Heart right ventricle (tissue), 16 donors: ENCODE data around the gene CD99L2. TPM values are rescaled to one million over a fixed set of nuclear protein-coding genes. Genes with fewer than 3 reads are reported as not detected.

Experiments
- ATAC-seq, 8 donors: fragments of 200-7000 bp; cut with Tn5 transposase; one replicate each; pipeline ENCODE4 v1.9.1; 2020; ENCODE audit warnings: mild to moderate bottlenecking in 8 of 8, moderate library complexity in 8 of 8, moderate number of reproducible peaks in 1 of 8
- DNase-seq, 2 donors: peaks; one replicate each; pipeline ENCODE4 v3.0.0-alpha.2; 2020
- H3K27ac ChIP-seq, 10 donors: fragments of 200-600 bp; sonication (generic) in 2 of 10; one replicate each; pipeline versions ENCODE4 v1.5.0 to v1.8.0; 2020 to 2022; ENCODE audit warnings: mild to moderate bottlenecking in 3 of 10
- H3K27me3 ChIP-seq, 7 donors: fragments of 200-600 bp; one replicate each; pipeline ENCODE4 v1.8.0; 2021 to 2022; ENCODE audit warnings: mild to moderate bottlenecking in 2 of 7
- H3K36me3 ChIP-seq, 9 donors: fragments of 200-600 bp; sonication (generic) in 1 of 9; one replicate each; pipeline versions ENCODE4 v1.5.0 to v1.8.0; 2020 to 2022; ENCODE audit warnings: mild to moderate bottlenecking in 2 of 9
- H3K4me1 ChIP-seq, 9 donors: fragments of 200-600 bp; sonication (generic) in 1 of 9; one replicate each; pipeline versions ENCODE4 v1.5.0 to v1.8.0; 2020 to 2022; ENCODE audit warnings: mild to moderate bottlenecking in 4 of 9
- H3K4me3 ChIP-seq, 10 donors: fragments of 200-600 bp; sonication (generic) in 2 of 10; one replicate each; pipeline versions ENCODE4 v1.5.0 to v1.8.0; 2020 to 2022; ENCODE audit warnings: mild to moderate bottlenecking in 7 of 10, moderate library complexity in 2 of 10
- H3K9me3 ChIP-seq, 11 donors: fragments of 200-600 bp in 10 of 11; sonication (generic) in 2 of 11; one replicate each; pipeline versions ENCODE4 v1.5.0 to v1.8.0; 2013 to 2022; ENCODE audit warnings: mild to moderate bottlenecking in 2 of 11, control low read depth in 1 of 11, moderate library complexity in 1 of 11
- WGBS, 2 donors: extraction: QIAGEN DNeasy Blood & Tissue Kit; methylation state at CpG; one replicate each; pipeline ENCODE4 v1.1.7; 2013; ENCODE audit warnings: inconsistent platforms in 1 of 2; 5-methylcytosine and 5-hydroxymethylcytosine counted together
- intact Hi-C, 10 donors: fragments of 100-400 bp; cut with DNase I; formaldehyde crosslinking; loops; one replicate each; pipeline versions ENCODE4 v1.11.1 to v1.14.2; 2022
- polyA plus RNA-seq, 2 donors: library from polyadenylated mRNA; stranded (reverse); fragments of 200-250 nt; gene quantifications; one replicate each; pipeline ENCODE4 v1.2.3, GENCODE V29; 2013
- total RNA-seq, 10 donors: library from RNA; stranded (reverse); fragmentation: NEBNext Ultra II Directional in 3 of 10; extraction: Animal tissue kit (Norgen Biotek cat#: 25700) in 3 of 10; gene quantifications; one replicate each; pipeline versions ENCODE4 v1.2.1 to v1.2.4, GENCODE V29; 2021 to 2023
- TF ChIP-seq, protein P1 (sequence below), 9 donors: fragments of 200-600 bp; sonication (generic) in 2 of 9; IDR thresholded peaks; one replicate each; pipeline versions ENCODE4 v1.5.0 to v1.8.0; 2021 to 2022; ENCODE audit warnings: antibody characterized with exemption in 9 of 9, mild to moderate bottlenecking in 5 of 9, moderate library complexity in 1 of 9
- donor health status: Arrhythmogenic right ventricular cardiomyopathy.
- donor health status: ischemic (EF 13 %, LVEDD 7.1; RV severe dilation, severe dysfunction).
- donor health status: healthy with polysubstance abuse.
- donor health status: DM: no; HTN: yes; CAD: no.
- donor health status: DM: no; HTN: no; CAD: no.
- donor health status: ischemic (EF 25% LVEDD 6.9; RV normal size, moderate dysfunction).
- donor health status: ischemic (EF 25% LVEDD 5.7; RV mildly dilated, moderate dysfunction).
- donor health status: healthy.
- donor health status: DM: yes; HTN: yes; CAD: no.
- donor health status: Ischemic cardiomyopathy.
- donor health status: ischemic (EF 35%, LVEDD 5.7; RV mildly dilated, moderate dysfunction).
- donor health status: nonischemic (EF 11% LVEDD 7.7; RV severe dilation, severe dysfunction).
- donor health status: DM: yes; HTN: yes; CAD: no.
- donor health status: PGD.
- donor health status: ischemic (EF 29% LVEDD 5.4; RV normal size, mild dysfunction).
- donor health status: nonischemic (EF 23%, LVEDD 6.1; RV moderate dilation, normal function).

Gene CD99L2
- total and polyA plus RNA-seq, 12 donors, result 32.6 to 122 (median 78.8) TPM

DNA sequence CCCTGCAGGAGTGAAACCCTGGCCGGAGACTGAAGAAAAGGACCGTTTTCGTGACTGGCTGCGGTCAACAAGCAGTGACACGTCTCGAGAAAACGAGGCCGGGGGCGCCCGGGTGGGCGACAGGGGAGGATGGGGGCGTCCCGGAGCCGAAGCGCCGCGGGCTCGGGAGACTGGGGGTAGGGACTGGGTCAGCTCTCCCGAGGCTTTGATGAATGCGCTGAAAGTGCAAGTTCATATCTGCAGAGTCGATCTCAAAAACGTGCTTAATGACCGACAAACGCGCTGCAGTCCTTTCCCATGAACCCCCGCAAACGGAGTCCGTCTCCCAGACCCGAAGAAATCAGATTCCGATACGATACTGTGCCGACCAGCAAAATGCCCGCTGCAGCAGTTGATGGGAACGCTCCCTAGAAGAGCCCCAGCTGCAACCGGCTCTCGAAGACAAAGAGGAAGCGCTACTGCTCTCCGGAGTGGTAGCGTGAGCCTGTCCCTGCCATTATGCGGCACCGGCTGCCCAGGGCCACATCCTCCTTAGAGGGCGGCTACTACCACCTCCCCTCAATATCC lies 806 bp upstream of the CD99L2 start:
- peak; percentile 7 to 37 for DNase-seq

DNA sequence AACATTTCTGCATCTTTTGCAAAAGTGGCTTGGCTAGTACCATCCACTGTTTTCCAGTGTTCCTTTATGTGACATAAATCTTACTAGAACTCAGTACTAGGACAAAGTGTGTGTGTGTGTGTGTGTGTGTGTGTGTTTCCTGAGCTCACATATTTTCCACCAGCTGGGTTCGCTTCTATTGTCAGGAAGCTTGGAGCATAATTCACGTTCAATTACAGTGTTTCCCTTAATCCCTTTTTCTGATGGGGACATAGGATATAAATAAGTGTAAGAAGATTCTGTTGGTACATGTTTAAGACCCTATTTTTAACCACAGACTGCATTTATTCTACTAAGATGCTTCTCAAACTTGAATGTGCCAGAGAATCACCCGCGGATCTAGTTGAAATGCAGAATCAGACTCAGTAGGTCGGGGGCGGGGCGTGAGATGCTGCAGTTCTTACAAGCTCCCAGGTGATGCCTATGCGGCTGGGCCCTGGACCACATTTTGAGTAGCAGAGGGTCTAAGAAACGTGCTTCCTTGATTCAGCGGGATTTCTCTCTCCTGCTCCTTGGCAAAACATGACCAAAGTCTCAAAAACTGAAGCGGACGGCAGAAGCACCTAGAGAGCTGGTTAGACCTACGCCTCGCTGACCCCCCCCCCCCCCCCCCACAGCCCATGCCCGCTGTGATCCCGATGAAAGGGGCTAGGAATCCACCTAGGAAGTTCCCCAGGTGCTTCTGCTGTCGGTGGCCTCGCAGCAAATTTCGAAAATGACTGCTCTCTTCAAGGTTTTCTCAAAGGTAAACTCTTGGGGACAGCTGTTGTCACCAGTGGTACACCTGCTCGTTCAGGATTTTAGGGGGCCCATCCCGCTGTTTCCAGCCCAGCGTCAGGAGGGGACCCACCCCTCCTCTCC lies 797 bp downstream of the CD99L2 start:
- TF ChIP-seq, protein P1, sequence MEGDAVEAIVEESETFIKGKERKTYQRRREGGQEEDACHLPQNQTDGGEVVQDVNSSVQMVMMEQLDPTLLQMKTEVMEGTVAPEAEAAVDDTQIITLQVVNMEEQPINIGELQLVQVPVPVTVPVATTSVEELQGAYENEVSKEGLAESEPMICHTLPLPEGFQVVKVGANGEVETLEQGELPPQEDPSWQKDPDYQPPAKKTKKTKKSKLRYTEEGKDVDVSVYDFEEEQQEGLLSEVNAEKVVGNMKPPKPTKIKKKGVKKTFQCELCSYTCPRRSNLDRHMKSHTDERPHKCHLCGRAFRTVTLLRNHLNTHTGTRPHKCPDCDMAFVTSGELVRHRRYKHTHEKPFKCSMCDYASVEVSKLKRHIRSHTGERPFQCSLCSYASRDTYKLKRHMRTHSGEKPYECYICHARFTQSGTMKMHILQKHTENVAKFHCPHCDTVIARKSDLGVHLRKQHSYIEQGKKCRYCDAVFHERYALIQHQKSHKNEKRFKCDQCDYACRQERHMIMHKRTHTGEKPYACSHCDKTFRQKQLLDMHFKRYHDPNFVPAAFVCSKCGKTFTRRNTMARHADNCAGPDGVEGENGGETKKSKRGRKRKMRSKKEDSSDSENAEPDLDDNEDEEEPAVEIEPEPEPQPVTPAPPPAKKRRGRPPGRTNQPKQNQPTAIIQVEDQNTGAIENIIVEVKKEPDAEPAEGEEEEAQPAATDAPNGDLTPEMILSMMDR (IDR thresholded peaks at IDR 0.05), result no peak
- intact Hi-C loops, result loop anchor here in 2 of 10 donors (2.0 to 10.0 kb wide), 2 partner anchors 63 to 125 kb away; no protein-coding TSS in a partner anchor

More for the DNA sequence above, 806 bp upstream of the CD99L2 start:
- H3K27ac ChIP-seq, result peak overlapping the region; percentile 40 to 89 (median 82)
- peaks cover 0 to 12% (median 0%) of the 10 kb centered on the region in 9 donors for H3K4me1 ChIP-seq
- intact Hi-C loops, result loop anchor here in 2 of 10 donors (2.0 to 10.0 kb wide), 2 partner anchors 64 to 126 kb away; no protein-coding TSS in a partner anchor
- ATAC-seq, result peak; percentile 21 to 63 (median 54)
- H3K27me3 ChIP-seq, result no peaks in the 10 kb centered on the region
- H3K4me3 ChIP-seq, result peak overlapping the region; percentile 38 to 73 (median 66)
- no peaks in the 10 kb centered on the region for H3K9me3 ChIP-seq
- 0 to 1% methylated on average over 39 to 42 of the region's 42 CpGs for WGBS, 2 donors
- H3K36me3 ChIP-seq, result no peaks in the 10 kb centered on the region
- TF ChIP-seq, protein P1 (IDR thresholded peaks at IDR 0.05), result no peak

DNA sequence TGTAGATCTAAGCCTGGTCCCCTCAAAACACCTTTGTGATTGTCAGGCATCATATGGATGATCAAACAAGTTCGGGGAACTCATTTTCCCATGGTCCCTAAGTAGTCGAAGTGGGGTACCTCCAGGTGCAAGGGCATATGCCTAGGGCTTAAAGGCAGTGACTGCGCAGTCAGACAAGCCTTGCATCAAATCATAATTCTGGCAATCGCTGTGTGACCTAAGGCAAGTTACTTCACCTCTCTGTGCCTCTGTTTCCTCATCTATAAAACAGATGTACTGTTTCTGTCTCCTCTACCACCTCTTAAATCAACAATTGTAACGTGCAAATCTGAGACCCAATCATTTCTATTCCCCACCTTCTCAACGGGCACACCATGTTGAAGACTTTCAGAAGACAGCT lies 1.8 kb downstream of the CD99L2 start:
- ATAC-seq (no peak), DNase-seq (no peak)
- Histone ChIP-seq H3K27me3 (no peaks in the 10 kb centered on the region), H3K36me3 (no peaks in the 10 kb centered on the region), H3K27ac (no peak overlapping the region), H3K4me1 (peaks cover 0 to 12% (median 0%) of the 10 kb centered on the region in 9 donors), H3K9me3 (no peaks in the 10 kb centered on the region), H3K4me3 (no peak overlapping the region)
- TF ChIP-seq, protein P1 (IDR thresholded peaks at IDR 0.05), result no peak
- WGBS, 2 donors, result 96 to 98% methylated on average over 6 of the region's 6 CpGs
- intact Hi-C loops, result loop anchor here in 1 of 10 donors (10.0 kb wide), 1 partner anchor 62 kb away; no protein-coding TSS in a partner anchor

More for the DNA sequence above, 797 bp downstream of the CD99L2 start:
- peak overlapping the region in 9 of 10 donors; percentile 44 to 89 (median 82) for H3K27ac ChIP-seq
- H3K36me3 ChIP-seq, result no peaks in the 10 kb centered on the region
- DNase-seq, result peak in 1 of 2 donors; percentile 12
- H3K27me3 ChIP-seq, result no peaks in the 10 kb centered on the region
- no peak for ATAC-seq
- no peaks in the 10 kb centered on the region for H3K9me3 ChIP-seq
- peaks cover 0 to 12% (median 0%) of the 10 kb centered on the region in 9 donors for H3K4me1 ChIP-seq
- WGBS, 2 donors, result 1 to 2% methylated on average over 20 to 21 of the region's 22 CpGs
- peak overlapping the region; percentile 18 to 73 (median 66) for H3K4me3 ChIP-seq

DNA sequence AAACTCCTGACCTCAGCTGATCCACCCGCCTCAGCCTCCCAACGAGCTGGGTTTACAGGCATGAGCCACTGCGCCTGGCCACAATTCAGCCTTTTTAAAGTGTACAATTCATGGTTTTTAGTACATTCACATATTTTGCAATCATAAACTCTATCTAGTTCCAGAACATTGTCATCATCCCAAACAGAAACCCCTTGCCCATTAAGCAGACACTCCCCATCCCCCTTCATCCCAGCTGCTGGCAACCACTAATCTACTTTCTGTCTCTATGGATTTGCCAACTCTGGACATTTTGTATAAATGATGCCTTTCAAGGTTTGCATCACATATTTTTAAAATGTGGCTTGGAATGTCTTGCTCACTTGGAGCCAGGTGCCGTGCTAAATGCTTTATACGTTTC lies 4.5 kb downstream of the CD99L2 start:
- intact Hi-C loops, result loop anchor here in 1 of 10 donors (10.0 kb wide), 1 partner anchor 59 kb away; no protein-coding TSS in a partner anchor
- no peak overlapping the region for H3K4me3 ChIP-seq
- ATAC-seq (no peak), DNase-seq (no peak)
- WGBS, 2 donors, result 90 to 97% methylated on average over 5 of the region's 5 CpGs
- H3K27ac ChIP-seq, result no peak overlapping the region
- TF ChIP-seq, protein P1 (IDR thresholded peaks at IDR 0.05), result no peak
- H3K9me3 ChIP-seq, result no peaks in the 10 kb centered on the region
- no peaks in the 10 kb centered on the region for H3K27me3 ChIP-seq
- no peaks in the 10 kb centered on the region for H3K36me3 ChIP-seq
- peaks cover 0 to 13% (median 0%) of the 10 kb centered on the region in 9 donors for H3K4me1 ChIP-seq
